CMK (cell line): ENCODE results near the gene FANCC.

ENCODE experiments used
- DNase-seq: peaks from one replicate; pipeline ENCODE4 v3.0.0-alpha.2; 2010; ENCODE audit warnings: low read depth

The FANCC gene

GRCh38 chr9:95065224-95065623, 252.3 kb downstream of the FANCC start:
- DNase-seq, result no peak

- no peak for DNase-seq
Measured at GRCh38 chr9:95063300-95063699, 254.2 kb downstream of the FANCC start.

GRCh38 chr9:95062596-95063065, 254.9 kb downstream of the FANCC start:
- no peak for DNase-seq

GRCh38 chr9:95061916-95062595, 255.5 kb downstream of the FANCC start:
- DNase-seq, result no peak

GRCh38 chr9:95060916-95061315, 256.6 kb downstream of the FANCC start:
- no peak for DNase-seq

- DNase-seq, result no peak
Measured at GRCh38 chr9:95060234-95060633, 257.3 kb downstream of the FANCC start.

GRCh38 chr9:95058795-95059386, 258.6 kb downstream of the FANCC start:
- no peak for DNase-seq

- no peak for DNase-seq
Measured at GRCh38 chr9:95058121-95058785, 259.3 kb downstream of the FANCC start.

GRCh38 chr9:95057101-95057500, 260.4 kb downstream of the FANCC start:
- DNase-seq, result no peak

- DNase-seq, result no peak
Measured at GRCh38 chr9:95055851-95056551, 261.5 kb downstream of the FANCC start.

- DNase-seq, result no peak
Measured at GRCh38 chr9:95055334-95055850, 262.1 kb downstream of the FANCC start.

GRCh38 chr9:95053611-95054570, 263.6 kb downstream of the FANCC start:
- DNase-seq, result no peak

GRCh38 chr9:95049761-95050160, 267.7 kb downstream of the FANCC start:
- DNase-seq, result no peak
